NCI-H2081 (cell line): Measurements from ENCODE around the gene ELANE.

Experiments
- DNase-seq, 2 experiments: peaks; one replicate each; lab custom pipeline; 2025; lab: John Stamatoyannopoulos, UW

Gene ELANE

GRCh38 chr19:879711-880438 is 27.8 kb downstream of the ELANE start:
- DNase-seq, result no peak

GRCh38 chr19:881385-882071 is 29.4 kb downstream of the ELANE start:
- DNase-seq, result no peak

GRCh38 chr19:882871-883497 is 30.9 kb downstream of the ELANE start:
- no peak for DNase-seq

GRCh38 chr19:883661-884211 is 31.6 kb downstream of the ELANE start:
- no peak for DNase-seq

- no peak for DNase-seq
Observed at GRCh38 chr19:884420-885211, 32.5 kb downstream of the ELANE start.

DNA sequence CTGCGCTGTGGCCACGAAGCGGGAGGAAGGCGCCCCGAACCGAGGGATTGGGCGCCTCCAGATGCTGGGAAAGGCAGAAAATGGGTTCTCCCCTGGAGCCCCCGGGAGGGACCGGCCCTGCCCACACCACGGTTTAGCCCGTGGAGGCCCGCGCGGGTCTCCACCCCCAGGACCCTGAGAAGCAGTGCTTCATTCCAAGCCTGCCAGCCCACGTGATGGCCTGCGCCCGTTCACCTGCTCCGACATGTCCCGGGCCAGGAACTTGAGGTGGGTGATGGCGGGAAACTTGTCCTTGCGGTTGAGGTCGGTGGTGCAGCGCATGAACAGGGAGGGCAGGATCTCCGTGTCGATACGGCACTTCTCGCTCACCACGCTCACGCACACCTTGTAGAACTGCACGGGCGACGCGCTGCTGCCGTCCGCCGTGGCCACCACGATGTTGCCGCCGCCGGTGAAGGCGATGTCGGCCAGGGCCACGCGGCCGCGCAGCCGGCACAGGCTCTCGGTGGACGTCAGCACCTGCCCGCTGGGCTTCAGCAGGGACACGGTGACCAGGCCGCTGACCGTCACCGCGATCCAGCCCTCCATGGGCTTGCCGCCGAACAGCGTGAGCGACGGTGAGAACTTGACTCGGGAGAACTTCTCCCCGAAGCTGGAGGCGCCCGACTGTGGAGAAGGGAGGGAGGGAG is 33.6 kb downstream of the ELANE start:
- DNase-seq, result no peak

DNA sequence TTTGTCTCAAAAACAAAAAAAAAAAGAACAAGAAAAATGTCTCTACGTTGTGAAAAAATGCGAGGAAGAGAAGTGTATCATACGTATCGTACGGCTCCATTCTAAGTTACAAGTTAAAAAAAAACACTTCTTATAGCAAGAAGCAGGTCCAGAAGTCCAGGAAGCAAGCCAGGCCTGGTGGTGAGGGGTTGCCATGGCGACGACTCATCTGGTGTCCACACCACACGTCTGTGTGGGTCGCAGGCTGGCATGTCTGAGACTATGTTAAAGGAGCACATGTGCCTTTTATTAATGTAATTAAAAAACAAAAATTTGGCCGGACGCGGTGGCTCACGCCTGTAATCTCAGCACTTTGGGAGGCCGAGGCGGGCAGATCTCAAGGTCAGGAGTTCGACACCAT is 35.0 kb downstream of the ELANE start:
- no peak for DNase-seq

DNA sequence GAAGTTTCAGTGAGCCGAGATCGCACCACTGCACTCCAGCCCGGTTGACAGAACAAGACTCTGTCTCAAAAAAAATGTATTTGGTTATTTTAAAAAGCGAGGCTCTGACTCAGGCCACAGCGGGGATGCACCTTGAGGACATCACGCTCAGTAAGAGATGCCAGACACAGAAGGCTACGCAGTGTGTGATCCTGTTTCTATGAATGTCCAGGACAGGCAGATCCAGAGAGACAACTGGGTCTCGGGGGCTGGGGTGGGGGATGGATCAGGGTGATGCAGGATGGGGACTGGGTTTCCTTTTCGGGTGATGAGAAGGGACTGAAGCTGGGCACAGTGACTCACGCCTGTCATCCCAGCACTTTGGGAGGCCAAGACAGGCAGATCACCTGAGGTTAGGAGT is 35.5 kb downstream of the ELANE start:
- DNase-seq, result no peak

DNA sequence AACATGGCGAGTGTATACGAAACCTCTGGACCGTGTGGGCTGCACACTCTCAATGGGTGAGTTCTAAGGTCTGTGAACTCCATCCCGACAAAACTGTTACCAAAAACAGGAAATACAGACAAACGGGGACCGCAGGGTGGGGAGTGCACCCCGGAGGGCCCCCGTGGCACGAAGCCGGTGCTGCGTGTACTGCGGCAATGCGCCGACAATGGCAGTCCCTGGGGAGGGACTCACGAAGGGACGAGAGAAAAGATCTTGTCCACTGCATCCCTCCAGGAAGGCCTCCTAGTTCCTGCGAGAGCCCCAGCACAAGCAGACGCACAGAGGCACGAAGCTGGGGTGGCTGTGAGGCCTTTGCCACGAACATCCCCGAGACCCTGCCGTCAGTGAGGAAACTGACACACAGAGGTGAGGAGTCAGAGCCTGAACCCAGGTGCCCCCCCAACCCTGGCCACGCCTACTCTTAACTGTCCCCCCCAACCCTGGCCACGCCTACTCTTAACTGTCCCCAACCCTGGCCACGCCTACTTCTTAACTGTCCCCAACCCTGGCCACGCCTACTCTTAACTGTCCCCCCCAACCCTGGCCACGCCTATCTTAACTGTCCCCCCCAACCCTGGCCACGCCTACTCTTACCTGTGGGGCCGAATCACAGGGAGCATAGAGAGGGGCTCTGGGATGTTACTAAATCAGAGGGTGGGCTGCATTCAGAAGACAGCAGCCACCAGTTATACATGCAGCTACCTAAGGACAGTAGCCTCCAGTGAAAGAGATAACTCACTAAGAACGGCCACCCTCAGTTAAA is 36.7 kb downstream of the ELANE start:
- no peak for DNase-seq

GRCh38 chr19:889662-890295 is 37.7 kb downstream of the ELANE start:
- DNase-seq, result no peak

DNA sequence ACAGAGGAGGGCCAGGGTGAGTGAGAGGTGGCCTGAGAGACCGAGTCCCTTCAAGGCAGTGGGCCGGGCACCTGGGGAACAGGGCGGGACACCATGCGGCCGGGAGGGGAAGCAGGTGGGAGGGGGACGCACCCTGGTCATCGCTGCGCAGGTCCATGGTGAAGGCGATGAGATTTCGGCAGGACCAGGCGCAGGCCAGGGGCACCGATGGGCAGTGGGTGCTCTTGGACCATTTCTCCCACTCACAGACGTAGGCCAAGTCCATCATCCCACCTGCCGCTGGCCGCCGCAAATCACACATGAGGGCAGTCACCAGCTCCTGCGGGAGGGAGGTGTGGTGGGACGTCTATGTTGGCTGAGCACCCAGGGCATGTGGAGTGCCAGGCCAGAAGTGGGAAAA is 38.7 kb downstream of the ELANE start:
- DNase-seq, result no peak

DNA sequence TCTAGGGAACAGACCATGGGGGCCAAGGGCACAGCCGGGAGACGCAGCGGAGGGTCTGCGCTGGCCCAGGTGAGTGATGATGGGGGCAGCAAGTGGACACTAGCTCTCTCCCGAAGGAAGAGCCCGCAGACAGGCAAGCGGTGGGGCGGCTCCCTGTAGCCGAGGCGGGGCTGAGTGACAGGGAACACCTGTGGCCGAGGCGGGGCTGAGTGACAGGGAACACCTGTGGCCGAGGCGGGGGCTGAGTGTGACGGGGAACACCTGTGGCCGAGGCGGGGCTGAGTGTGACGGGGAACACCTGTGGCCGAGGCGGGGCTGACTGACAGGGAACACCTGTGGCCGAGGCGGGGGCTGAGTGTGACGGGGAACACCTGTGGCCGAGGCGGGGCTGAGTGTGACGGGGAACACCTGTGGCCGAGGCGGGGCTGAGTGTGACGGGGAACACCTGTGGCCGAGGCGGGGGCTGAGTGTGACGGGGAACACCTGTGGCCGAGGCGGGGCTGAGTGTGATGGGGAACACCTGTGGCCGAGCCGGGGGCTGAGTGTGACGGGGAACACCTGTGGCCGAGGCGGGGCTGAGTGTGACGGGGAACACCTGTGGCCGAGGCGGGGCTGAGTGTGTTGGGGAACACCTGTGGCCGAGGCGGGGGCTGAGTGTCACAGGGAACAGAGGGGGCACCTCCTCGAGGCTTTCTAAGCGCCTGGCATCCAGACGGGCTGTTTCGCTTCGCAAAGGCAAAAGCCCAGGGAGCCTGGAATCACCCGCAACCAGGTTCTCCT is 39.5 kb downstream of the ELANE start:
- peak; percentile 19 to 49 for DNase-seq

DNA sequence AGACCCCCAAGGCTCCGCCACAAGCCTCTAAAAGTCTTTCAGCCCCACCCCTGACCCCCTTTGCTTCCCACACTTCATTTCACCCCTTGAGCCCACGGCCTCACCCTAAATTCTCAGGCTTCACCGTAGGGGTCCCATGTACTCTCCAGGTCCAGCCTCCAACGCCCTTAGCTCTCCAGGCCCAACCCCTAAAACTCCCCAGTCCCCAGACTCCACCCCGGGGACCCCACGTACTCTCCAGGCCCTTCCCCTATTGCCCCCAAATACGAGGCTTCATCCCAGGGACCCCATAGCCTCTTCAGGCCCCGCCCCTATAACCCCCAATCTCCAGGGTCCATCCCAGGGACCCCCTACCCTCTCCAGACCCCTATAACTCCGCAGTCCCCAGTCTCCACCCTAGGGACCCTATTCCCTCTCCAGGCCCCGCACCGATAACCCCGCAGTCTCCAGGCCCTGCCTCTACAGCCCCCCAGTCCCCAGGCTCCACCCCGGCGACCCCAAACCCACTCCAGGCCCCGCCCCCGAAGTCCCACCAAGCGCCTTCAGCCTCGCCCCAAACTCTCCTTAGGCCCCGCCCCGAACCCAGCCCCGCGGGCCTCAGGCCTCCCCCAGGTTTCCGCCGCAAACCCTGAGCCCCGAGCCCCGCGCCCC is 40.3 kb downstream of the ELANE start:
- DNase-seq, result no peak

DNA sequence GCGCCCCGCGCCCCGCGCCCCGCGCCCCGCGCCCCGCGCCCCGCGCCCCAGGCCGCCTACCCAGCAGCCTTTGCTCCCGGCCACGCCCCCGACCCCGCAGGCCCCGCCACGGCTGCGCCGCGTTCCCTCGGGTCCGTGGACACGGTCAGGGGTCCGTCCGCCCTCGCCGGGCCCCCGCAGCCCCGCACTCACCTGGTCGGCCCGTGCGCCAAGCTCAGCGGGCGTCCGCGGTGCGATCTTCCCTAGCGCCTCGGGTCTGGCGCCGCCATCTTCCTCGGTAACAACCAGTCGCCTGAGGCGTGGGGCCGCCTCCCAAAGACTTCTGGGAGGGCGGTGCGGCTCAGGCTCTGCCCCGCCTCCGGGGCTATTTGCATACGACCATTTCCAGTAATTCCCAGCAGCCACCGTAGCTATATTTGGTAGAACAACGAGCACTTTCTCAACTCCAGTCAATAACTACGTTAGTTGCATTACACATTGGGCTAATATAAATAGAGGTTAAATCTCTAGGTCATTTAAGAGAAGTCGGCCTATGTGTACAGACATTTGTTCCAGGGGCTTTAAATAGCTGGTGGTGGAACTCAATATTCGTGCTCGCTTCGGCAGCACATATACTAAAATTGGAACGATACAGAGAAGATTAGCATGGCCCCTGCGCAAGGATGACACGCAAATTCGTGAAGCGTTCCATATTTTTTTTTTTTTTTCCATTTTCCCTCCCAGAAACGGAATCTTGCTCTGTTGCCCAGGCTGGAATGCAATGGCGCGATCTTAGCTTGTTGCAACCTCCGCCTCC is 41.0 kb downstream of the ELANE start, which contains the start of the genes MED16 and RNU6-9:
MED16 (minus strand) TSS at position 294 of the 796 bp plus-strand sequence. CDS start 2,056 bp downstream, outside the sequence.
RNU6-9 (plus strand) TSS at position 591 of the 796 bp plus-strand sequence.
- peak; percentile 91 to 92 for DNase-seq

GRCh38 chr19:896434-896833 is 44.3 kb downstream of the ELANE start:
- DNase-seq, result no peak

- DNase-seq, result no peak
Observed at GRCh38 chr19:896999-897398, 44.9 kb downstream of the ELANE start.

DNA sequence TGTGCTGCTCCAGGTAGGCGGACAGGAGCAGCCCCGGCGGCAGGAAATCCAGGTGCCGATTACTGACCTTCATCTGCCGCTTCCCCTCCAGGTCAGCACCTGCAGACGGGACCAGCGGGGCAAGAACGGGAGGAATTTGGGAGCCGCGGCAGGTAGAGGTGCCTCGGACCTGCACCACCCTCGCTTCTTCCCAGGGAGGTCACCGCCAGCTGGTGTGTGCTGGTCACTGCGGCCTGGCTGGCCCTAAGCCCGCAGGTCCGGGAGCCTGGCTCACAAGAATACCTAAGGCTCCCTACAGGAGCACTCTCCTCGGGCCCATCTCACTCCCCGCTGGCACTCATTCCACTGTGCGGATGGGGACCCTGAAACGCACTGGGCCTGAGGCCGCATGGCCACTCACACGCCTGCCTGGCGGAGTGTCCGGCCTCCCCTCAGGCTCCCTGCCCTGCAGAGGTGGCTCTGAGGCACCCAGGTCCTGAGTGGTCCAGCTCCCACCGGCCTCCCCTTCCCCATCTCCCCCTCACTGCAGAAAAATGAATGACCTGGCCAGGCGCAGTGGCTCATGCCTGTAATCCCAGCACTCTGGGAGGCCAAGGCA is 45.4 kb downstream of the ELANE start:
- no peak for DNase-seq
